ENCODE data around the gene SPINK14.

The SPINK14 gene, protein sequence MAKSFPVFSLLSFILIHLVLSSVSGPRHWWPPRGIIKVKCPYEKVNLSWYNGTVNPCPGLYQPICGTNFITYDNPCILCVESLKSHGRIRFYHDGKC

GRCh38 chr5:148168246-148168645 lies at the start of gene SPINK14:
SPINK14 (plus strand) TSS chr5:148168546; CDS start chr5:148169733, 1,187 bp downstream.
- TF ChIP-seq CSRNP3 (CRISPR knock-in tag; IDR thresholded peaks at IDR 0.05) = no peak
- no peak for TF ChIP-seq ZNF70 (CRISPR knock-in tag; IDR thresholded peaks at IDR 0.05)
- no peak for TF ChIP-seq TSHZ2 (CRISPR knock-in tag; IDR thresholded peaks at IDR 0.05)
- TF ChIP-seq OSR1 (CRISPR knock-in tag; IDR thresholded peaks at IDR 0.05) = no peak
- no peak for TF ChIP-seq ZFP30 (CRISPR knock-in tag; IDR thresholded peaks at IDR 0.05)
- TF ChIP-seq ZC3H10 (CRISPR knock-in tag; IDR thresholded peaks at IDR 0.05) = no peak
- no peak for ATAC-seq

DNA sequence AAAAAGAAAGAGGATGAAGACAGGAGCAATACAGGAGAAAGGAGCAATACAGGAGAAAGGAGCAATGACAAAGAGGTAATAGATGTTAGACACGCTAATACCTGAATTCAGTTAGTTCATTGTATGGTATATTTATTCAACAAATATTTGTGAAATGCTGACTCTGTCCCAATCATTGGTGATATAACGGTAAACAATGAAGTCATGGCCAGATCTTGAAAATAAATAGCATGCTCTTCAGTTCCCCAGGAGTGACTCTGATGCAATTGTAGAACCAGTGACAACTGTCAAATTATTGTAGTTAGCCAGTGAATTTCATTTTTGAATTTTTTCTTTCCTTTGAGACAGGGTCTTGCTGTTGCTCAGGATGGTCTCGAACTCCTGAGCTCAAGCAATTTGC lies 48.0 kb upstream of the SPINK14 start:
- TF ChIP-seq TSHZ2 (CRISPR knock-in tag; IDR thresholded peaks at IDR 0.05) (no peak), PPARA (CRISPR knock-in tag; IDR thresholded peaks at IDR 0.05; ENCODE audit: borderline replicate concordance) (no peak), OSR1 (CRISPR knock-in tag; IDR thresholded peaks at IDR 0.05) (no peak), ESRRG (CRISPR knock-in tag; IDR thresholded peaks at IDR 0.05) (no peak), ZNF70 (CRISPR knock-in tag; IDR thresholded peaks at IDR 0.05) (no peak), ZNF8 (CRISPR knock-in tag; IDR thresholded peaks at IDR 0.05) (no peak), BACH2 (CRISPR knock-in tag; IDR thresholded peaks at IDR 0.05; ENCODE audit: borderline replicate concordance) (no peak), TCF4 (CRISPR knock-in tag; IDR thresholded peaks at IDR 0.05; ENCODE audit: borderline replicate concordance) (no peak), CSDC2 (CRISPR knock-in tag; IDR thresholded peaks at IDR 0.05) (no peak), ARNTL (CRISPR knock-in tag; IDR thresholded peaks at IDR 0.05; ENCODE audit: borderline replicate concordance, low read depth) (no peak), ZC3H10 (CRISPR knock-in tag; IDR thresholded peaks at IDR 0.05) (no peak), SNAI2 (CRISPR knock-in tag; IDR thresholded peaks at IDR 0.05) (no peak), CSRNP3 (CRISPR knock-in tag; IDR thresholded peaks at IDR 0.05) (no peak), ZFP30 (CRISPR knock-in tag; IDR thresholded peaks at IDR 0.05) (no peak), ZNF565 (CRISPR knock-in tag; conservative IDR thresholded peaks at IDR 0.05; ENCODE audit: low read depth) (no peak), GLIS3 (CRISPR knock-in tag; IDR thresholded peaks at IDR 0.05) (no peak), ZFP3 (CRISPR knock-in tag; IDR thresholded peaks at IDR 0.05) (no peak), CREB5 (CRISPR knock-in tag; IDR thresholded peaks at IDR 0.05; ENCODE audit: low read depth) (no peak)
- TF ChIP-seq, protein P1, sequence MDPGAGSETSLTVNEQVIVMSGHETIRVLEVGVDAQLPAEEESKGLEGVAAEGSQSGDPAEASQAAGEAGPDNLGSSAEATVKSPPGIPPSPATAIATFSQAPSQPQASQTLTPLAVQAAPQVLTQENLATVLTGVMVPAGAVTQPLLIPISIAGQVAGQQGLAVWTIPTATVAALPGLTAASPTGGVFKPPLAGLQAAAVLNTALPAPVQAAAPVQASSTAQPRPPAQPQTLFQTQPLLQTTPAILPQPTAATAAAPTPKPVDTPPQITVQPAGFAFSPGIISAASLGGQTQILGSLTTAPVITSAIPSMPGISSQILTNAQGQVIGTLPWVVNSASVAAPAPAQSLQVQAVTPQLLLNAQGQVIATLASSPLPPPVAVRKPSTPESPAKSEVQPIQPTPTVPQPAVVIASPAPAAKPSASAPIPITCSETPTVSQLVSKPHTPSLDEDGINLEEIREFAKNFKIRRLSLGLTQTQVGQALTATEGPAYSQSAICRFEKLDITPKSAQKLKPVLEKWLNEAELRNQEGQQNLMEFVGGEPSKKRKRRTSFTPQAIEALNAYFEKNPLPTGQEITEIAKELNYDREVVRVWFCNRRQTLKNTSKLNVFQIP (CRISPR knock-in tag; IDR thresholded peaks at IDR 0.05; ENCODE audit: borderline replicate concordance, low read depth) = no peak
- no peak for ATAC-seq

All from SK-N-SH treated with all-trans-retinoic acid at 6 μM for 48 hours (cell line).